ENCODE data around the gene PNRC1.

PNRC1 gene

GRCh38 chr6:89081423-89082322, 1.1 kb downstream of the PNRC1 start:
- peak overlapping the region; percentile 91 for H3K4me3 ChIP-seq (replicated peaks; ENCODE audit: low read depth, low read length)
- TF ChIP-seq, protein P1, sequence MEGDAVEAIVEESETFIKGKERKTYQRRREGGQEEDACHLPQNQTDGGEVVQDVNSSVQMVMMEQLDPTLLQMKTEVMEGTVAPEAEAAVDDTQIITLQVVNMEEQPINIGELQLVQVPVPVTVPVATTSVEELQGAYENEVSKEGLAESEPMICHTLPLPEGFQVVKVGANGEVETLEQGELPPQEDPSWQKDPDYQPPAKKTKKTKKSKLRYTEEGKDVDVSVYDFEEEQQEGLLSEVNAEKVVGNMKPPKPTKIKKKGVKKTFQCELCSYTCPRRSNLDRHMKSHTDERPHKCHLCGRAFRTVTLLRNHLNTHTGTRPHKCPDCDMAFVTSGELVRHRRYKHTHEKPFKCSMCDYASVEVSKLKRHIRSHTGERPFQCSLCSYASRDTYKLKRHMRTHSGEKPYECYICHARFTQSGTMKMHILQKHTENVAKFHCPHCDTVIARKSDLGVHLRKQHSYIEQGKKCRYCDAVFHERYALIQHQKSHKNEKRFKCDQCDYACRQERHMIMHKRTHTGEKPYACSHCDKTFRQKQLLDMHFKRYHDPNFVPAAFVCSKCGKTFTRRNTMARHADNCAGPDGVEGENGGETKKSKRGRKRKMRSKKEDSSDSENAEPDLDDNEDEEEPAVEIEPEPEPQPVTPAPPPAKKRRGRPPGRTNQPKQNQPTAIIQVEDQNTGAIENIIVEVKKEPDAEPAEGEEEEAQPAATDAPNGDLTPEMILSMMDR (IDR thresholded peaks at IDR 0.05; ENCODE audit: low read depth, low read length, missing control alignments), result no peak
- DNase-seq (ENCODE audit: extremely low read depth, low read depth), result peak; percentile 84

DNA sequence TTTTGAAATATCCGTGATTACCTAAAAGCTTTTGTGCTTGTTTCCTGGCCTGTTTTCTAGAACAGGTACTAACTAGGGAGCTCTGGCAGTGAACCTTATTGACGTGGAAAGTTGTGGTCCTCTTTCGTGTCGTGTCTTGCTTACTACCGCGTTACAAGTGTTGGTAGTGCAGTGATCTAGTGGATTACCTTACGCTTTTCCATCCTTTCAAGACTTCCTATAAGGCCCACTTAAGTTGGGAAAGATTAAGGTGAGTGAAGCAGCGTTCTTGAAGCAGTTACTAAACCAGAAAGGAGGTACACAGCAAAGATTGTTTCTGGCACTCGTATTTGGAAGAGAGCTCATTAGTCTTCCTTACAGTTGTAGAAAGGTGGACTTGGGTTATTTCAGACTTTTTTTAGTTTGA, 1.9 kb downstream of the PNRC1 start:
- DNase-seq (ENCODE audit: extremely low read depth, low read depth), result no peak
- TF ChIP-seq, protein P1 (IDR thresholded peaks at IDR 0.05; ENCODE audit: low read depth, low read length, missing control alignments), result no peak
- H3K4me3 ChIP-seq (replicated peaks; ENCODE audit: low read depth, low read length), result peak overlapping the region; percentile 91

DNA sequence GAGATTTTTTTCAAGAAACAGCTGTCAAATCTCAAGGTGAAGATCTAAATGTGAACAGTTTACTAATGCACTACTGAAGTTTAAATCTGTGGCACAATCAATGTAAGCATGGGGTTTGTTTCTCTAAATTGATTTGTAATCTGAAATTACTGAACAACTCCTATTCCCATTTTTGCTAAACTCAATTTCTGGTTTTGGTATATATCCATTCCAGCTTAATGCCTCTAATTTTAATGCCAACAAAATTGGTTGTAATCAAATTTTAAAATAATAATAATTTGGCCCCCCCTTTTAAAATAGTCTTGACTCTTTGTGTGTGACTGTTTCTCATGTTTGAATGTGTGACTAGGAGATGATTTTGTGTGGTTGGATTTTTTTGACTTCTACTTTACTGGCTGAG, 4.0 kb downstream of the PNRC1 start:
- no peak for DNase-seq (ENCODE audit: extremely low read depth, low read depth)
- H3K4me3 ChIP-seq (replicated peaks; ENCODE audit: low read depth, low read length), result no peak overlapping the region
- TF ChIP-seq, protein P1 (IDR thresholded peaks at IDR 0.05; ENCODE audit: low read depth, low read length, missing control alignments), result no peak

DNA sequence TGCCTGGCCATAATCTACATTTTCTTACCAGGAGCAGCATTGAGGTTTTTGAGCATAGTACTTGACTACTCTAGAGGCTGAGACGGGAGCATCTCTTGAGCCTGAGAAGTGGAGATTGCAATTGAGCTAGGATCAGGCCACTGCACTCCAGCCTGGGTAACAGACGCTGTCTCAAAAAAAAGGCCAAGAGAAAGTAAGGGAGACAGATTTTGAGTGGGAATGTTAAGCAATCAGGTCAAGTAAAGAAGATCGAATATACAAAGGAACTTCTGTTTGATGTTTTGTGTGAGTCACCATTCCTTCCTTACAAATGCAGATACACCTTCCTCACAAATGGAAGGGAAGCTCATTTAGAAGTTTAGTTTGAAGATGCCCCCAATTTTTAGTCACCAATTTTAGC, 4.4 kb downstream of the PNRC1 start:
- DNase-seq (ENCODE audit: extremely low read depth, low read depth), result no peak
- H3K4me3 ChIP-seq (replicated peaks; ENCODE audit: low read depth, low read length), result no peak overlapping the region
- TF ChIP-seq, protein P1 (IDR thresholded peaks at IDR 0.05; ENCODE audit: low read depth, low read length, missing control alignments), result no peak

GRCh38 chr6:89085409-89086205, 5.1 kb downstream of the PNRC1 start:
- TF ChIP-seq, protein P1 (IDR thresholded peaks at IDR 0.05; ENCODE audit: low read depth, low read length, missing control alignments), result no peak
- no peak for DNase-seq (ENCODE audit: extremely low read depth, low read depth)

GRCh38 chr6:89087881-89088280, 7.3 kb downstream of the PNRC1 start:
- H3K4me3 ChIP-seq (replicated peaks; ENCODE audit: low read depth, low read length), result no peak overlapping the region
- TF ChIP-seq, protein P1 (IDR thresholded peaks at IDR 0.05; ENCODE audit: low read depth, low read length, missing control alignments), result no peak
- DNase-seq (ENCODE audit: extremely low read depth, low read depth), result no peak

More at GRCh38 chr6:89085409-89086205, 5.1 kb downstream of the PNRC1 start:
- H3K4me3 ChIP-seq (replicated peaks; ENCODE audit: low read depth, low read length), result no peak overlapping the region

Measured in HFF-Myc (cell line).